ENCODE data around the gene EIF5AL1. TPM values are rescaled to one million over a fixed set of nuclear protein-coding genes. Genes with fewer than 3 reads are reported as not detected.

EIF5AL1 gene
- total RNA-seq, 1 donor from 2014 or later, result 0.26 TPM

- no peaks in the 10 kb centered on the region for H3K36me3 ChIP-seq (ENCODE audit: control insufficient read depth, insufficient read depth, low read length)
- no peak for TF ChIP-seq CTCF (IDR thresholded peaks at IDR 0.05; ENCODE audit: insufficient read depth, low read length, severe bottlenecking)
- FAIRE-seq (no peak), DNase-seq (ENCODE audit: low read depth) (peak; percentile 18)
- no peaks in the 10 kb centered on the region for H3K27me3 ChIP-seq (ENCODE audit: control insufficient read depth, insufficient read depth, low read length)
- no peak within 1 kb of the TSS for H3K4me3 ChIP-seq (ENCODE audit: low read depth, low read length)
These were observed 47.9 kb downstream of the EIF5AL1 start, which contains the start of gene SFTPA2 for GRCh38 chr10:79560160-79560709. SFTPA2 (minus strand) TSS chr10:79560407; CDS start chr10:79559483, 924 bp downstream.

DNA sequence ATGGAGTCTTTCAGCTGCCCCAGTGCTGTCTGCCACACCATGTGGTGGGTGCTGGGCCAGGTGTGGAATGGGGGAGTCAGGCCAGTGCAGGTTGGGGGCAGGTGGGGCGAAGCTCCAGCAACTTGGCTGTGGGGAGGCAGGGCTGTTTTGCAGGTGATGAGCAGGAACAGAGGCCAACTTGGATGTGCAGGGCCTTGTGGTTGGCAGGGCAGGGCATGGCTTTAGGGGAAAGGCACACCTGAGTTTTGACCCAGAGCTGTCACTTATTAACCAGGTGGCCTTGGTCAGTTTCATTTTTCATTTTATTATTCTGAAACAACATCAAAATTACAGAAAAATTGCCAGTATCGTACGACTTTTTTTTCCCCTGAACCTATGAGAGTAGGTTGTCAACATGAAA, 48.9 kb downstream of the EIF5AL1 start:
- H3K36me3 ChIP-seq (ENCODE audit: control insufficient read depth, insufficient read depth, low read length), result no peaks in the 10 kb centered on the region
- no peak overlapping the region for H3K4me3 ChIP-seq (ENCODE audit: low read depth, low read length)
- DNase-seq (ENCODE audit: low read depth) (no peak), FAIRE-seq (no peak)
- TF ChIP-seq CTCF (IDR thresholded peaks at IDR 0.05; ENCODE audit: insufficient read depth, low read length, severe bottlenecking), result no peak
- no peaks in the 10 kb centered on the region for H3K27me3 ChIP-seq (ENCODE audit: control insufficient read depth, insufficient read depth, low read length)

DNA sequence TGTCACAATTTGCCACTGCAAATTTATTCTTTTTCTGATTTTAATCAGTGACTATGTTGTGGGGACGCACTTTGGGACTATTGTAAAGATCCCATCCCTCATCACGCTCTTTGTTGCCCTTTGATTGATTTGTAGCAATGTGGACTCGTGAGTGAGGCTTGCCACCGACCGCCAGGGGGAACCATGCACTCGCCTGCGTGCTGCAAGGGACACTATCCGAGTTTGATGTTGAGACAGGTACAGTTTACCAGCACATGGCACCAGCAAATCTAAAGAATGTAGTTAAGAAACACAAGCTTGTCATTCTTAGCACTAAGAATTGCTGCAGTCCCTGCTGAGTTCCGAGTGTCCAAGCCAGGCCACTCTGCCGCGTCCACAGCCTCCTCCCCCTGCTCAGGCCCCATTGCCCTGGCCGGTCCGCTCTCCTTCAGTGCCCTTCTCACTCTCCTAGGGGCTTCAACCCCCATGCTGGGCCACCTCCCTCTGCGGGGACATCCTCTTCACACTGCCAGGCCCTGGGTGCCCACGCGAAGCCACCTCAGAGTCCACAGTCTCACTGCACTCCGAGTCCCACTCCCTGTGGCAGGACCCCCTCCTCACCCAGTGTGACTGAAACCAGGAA, 49.9 kb downstream of the EIF5AL1 start:
- DNase-seq (ENCODE audit: low read depth) (peak; percentile 50), FAIRE-seq (no peak)
- Histone ChIP-seq H3K4me3 (ENCODE audit: low read depth, low read length) (no peak overlapping the region), H3K36me3 (ENCODE audit: control insufficient read depth, insufficient read depth, low read length) (no peaks in the 10 kb centered on the region), H3K27me3 (ENCODE audit: control insufficient read depth, insufficient read depth, low read length) (no peaks in the 10 kb centered on the region)
- peak; percentile 91 for TF ChIP-seq CTCF (IDR thresholded peaks at IDR 0.05; ENCODE audit: insufficient read depth, low read length, severe bottlenecking)

DNA sequence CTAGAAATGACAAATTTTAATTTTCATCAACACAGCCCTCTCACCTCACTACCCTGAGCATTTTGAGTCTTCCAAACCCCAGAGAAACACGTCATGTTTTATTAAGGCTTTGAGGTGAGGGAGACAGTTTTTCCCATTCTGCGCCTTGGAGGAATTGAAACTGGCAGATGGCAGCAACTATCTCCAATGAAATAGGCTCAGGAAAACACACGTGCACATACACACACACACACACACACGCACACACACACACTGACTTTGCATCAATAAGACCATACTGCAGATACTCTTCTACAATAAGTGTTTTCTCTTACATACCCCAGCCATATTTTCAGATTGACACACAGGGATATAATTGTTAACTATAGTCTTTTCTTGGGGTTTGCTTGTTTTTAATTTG, 51.1 kb downstream of the EIF5AL1 start:
- Histone ChIP-seq H3K36me3 (ENCODE audit: control insufficient read depth, insufficient read depth, low read length) (no peaks in the 10 kb centered on the region), H3K27me3 (ENCODE audit: control insufficient read depth, insufficient read depth, low read length) (no peaks in the 10 kb centered on the region), H3K4me3 (ENCODE audit: low read depth, low read length) (no peak overlapping the region)
- TF ChIP-seq CTCF (IDR thresholded peaks at IDR 0.05; ENCODE audit: insufficient read depth, low read length, severe bottlenecking), result no peak
- no peak for FAIRE-seq
- DNase-seq (ENCODE audit: low read depth), result no peak

Other genes with a start within 250 kb of the EIF5AL1 start
- 19.5 and 27.1 TPM in 2 replicates for gene PPIF, start 165.1 kb upstream of the EIF5AL1 start, total RNA-seq
- 0.53 and 0.90 TPM in 2 replicates for gene ZCCHC24, start 66.9 kb upstream of the EIF5AL1 start, total RNA-seq
- gene SFTPA2, start 47.9 kb downstream of the EIF5AL1 start, total RNA-seq, result not detected in 2 replicates
- gene SFTPA1, start 98.4 kb downstream of the EIF5AL1 start, total RNA-seq, result not detected in 2 replicates
- 0.26 and 1.0 TPM in 2 replicates for gene NUTM2B, start 190.7 kb downstream of the EIF5AL1 start, total RNA-seq